ENCODE results near the gene MVK.

DNA sequence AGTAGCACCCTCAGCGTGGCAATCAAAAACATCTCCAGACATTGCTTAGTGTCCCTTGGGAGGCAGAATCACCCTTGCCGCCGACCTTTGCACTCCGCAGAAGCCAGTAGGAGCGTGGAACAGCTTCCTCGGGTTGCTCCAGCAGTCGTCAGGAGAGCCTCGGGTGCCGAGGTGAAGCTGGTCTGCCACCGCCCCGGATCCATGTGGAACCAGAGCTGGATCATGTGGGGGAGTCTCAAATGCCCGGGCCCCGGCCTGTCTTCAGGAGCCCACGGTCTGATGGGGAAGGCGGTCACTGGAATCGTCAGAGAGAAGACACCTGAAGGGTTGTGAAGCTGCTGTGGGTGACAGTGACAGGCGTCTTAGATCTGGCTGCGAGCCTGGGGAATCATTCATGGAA is 14.3 kb downstream of the MVK start:
- TF ChIP-seq POLR2A (IDR thresholded peaks at IDR 0.05; ENCODE audit: low read depth) (no peak), CTCF (IDR thresholded peaks at IDR 0.05) (no peak), POLR2AphosphoS5 (IDR thresholded peaks at IDR 0.05) (no peak), EP300 (IDR thresholded peaks at IDR 0.05) (no peak)

All from esophagus muscularis mucosa (tissue), 4 donors.